NCI-H2107 treated with DMSO at 0.1 percent for 48 hours (cell line): ENCODE results near the gene UGT2B11.
"Not testable (repeated sequence)": the region's sequence is repeated elsewhere in the genome, so short reads cannot be mapped to it uniquely, and the experiment has no call there.

Source experiments
- DNase-seq: peaks from one replicate; lab custom pipeline; 2025; ENCODE audit not compliant: unreplicated experiment; lab: John Stamatoyannopoulos, UW

Gene UGT2B11

DNA sequence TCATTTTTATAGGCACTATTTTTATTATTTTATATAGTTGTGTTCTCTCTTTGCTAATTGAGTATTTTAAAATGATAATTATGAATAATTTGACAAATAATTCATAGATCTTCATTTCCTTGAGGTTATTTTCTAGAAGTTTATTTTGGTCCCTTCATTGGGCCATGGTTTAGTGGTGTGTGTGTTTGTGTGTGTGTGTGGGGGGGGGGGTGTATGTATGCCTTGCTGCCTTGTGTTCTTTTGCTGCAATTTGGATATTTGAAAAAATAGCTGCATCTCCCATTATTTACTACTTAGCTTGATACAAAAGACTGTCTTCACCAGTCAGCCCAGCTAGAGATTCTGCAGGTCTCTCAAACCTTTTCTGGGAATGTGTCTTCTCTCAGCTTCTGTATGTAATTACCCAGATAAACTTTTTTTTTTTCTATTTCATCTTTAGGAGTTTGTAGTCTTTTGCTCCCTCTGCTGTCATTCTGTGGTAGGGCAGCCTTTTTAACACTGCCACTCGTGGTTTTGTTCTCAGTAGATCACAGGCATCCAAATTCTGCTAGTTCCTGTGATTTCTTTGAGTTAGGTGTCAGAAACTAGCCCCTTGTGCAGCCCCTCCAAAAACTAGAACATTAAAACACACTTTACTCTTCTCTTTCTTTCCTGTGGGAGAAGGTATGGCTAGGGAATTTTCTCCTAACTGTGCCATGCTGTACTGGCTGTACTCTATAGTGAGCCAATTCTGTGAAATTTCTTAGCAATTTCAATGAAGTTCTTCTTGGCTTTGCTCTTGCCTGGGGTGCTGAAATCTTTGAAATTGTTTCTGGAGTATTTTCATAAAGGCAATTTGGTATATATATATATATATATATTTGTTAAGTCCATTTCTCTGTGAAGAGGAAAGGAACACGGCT is 44.1 kb downstream of the UGT2B11 start:
- DNase-seq = peak; percentile 2

DNA sequence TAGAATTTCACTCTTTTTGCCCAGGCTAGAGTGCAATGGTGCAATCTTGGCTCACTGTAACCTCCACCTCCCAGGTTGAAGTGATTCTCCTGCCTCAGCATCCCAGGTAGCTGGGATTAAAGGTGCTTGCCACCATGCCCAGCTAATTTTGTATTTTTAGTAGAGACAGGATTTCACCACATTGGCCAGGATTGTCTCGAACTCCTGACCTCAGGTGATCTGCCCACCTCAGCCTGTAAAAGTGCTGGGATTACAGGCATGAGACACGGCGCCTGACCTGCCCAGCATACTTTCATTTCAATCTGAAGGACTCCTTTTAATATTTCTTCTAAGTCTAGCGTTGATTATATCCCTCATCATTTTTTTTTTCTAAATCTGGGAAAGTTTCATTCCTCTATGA is 45.4 kb downstream of the UGT2B11 start:
- DNase-seq = not testable (repeated sequence)

DNA sequence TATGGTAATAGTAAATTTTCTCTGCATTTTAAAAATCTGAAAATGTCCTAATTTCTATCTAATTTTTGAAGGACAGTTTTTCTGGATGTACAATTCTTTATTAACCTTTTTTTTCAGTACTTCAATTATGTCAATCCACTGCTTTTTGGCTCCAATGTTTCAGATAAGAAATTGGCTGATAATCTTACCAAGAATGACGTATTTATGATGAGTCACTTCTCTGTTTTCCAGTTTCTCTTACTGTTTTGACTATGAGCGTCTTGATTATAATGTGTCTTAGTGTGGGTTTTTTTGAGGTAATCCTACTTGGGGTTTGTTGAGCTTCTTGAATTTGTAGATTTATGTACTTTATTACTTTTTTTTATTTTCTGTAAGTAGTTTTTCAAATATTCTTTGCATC is 47.2 kb downstream of the UGT2B11 start:
- DNase-seq = no peak

DNA sequence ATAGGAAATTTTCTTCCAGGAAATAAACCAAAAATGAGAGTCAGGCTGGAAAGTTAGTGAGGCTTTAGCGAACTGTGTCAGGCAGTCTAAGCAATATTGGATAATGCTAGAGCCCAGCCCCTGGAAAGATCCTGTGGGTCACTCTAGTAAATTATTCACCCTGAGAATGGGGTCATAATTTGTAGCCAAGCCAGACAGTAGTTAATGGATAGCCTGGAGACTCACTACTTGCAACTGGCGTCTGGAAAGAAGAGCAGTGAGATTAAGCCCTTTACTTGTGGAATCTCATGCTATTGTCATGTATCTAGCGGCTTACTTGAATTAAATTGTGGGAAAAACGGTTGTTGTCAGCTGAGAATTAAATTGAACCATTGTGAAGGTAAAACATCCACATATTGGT is 48.2 kb downstream of the UGT2B11 start:
- DNase-seq = not testable (repeated sequence)

DNA sequence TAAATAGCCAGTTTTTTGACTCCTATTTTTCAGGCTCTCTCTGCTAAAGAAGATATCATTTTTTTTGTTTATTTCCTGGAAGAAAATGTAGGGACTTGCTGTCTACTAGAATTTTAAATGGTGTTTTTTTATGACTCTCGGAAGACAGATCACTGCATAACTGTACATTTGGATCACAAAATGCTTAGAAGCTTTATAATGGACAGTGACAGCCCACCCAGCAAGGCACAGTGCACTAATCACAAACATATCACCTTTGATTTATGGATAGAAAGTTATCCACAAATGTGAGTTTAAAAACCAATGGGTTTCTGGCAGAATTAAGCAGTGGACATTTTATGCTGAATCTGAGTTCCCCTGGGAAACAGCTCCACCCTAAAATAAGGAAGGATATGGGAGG is 48.8 kb downstream of the UGT2B11 start:
- not testable (repeated sequence) for DNase-seq

DNA sequence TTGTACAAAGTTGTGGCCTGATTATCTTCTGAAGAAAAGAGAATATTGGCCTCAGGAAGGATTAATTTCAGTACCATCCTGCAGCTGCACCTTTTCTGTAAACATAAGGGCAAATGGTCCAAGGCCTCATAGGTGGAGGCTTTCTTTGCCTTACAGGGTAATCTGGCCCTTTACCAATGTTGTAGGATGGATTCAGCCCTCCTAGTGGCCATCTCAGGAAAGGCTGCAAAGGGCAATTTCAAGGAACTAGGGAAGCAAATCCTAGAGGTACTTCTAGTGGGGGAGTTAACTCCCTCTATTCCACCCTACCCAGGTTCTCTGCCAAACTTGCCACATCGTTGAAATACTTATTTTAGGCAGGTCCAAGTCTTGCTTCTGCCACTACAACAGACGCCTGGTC is 57.6 kb downstream of the UGT2B11 start:
- DNase-seq = no peak

DNA sequence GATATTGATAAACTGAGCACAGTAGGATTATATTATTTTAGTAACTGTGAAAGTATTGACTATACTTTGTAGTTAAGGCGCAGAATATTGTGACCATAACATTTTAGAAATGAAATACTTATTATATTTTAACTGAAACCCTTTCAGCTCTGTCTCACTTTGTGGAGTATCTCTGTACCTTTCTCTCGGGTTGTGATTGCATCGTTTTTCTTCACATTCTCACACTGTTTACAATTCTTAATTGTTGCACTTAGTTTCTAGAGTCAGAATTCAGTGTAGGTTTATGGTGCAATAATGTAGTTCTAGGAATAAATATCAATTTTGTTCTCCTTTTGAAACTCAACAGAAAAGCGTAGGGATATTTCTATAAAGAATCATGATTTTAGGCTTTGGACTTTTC is 60.5 kb downstream of the UGT2B11 start:
- DNase-seq = no peak
